ENCODE measurements around the gene OR4D9. TPM values are rescaled to one million over a fixed set of nuclear protein-coding genes. Genes with fewer than 3 reads are reported as not detected.

Gene OR4D9
- total and polyA plus RNA-seq, 10 of the 15 experiments (the other 5 are each of a cell fraction or from before 2014, with no cell fraction given): not detected

DNA sequence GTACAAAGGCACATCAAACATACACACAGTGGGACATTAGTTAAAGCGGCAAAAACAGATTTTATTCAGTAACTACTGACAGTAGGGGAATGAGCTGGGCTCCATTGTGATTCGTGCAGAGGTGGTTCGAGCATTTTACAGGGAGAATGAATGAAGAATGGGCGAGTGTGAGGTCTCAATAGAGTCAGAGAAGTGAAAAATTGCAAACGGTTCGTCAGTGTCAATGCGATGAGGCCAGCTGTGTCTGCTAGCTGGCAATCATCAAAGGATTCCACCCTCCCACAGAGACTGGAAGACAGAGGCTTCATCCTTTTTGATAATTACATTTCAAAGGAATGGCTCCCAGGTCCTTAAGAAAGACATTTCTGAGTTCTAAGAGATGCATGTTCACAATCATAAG, 17.4 kb downstream of the OR4D9 start:
- no peak overlapping the region for H2AFZ ChIP-seq (ENCODE audit: control insufficient read depth, low read depth, low read length)
- SMC1A ChIA-PET (ENCODE audit: uncharacterized antibody, unreplicated experiment): no interaction called here
- no peak overlapping the region for H3K27ac ChIP-seq (ENCODE audit: control insufficient read depth, insufficient read depth)
- H3K4me3 ChIP-seq: no peak overlapping the region
- H3K79me2 ChIP-seq (ENCODE audit: control insufficient read depth, insufficient read depth, low read length): no peaks in the 10 kb centered on the region
- H3K4me2 ChIP-seq (ENCODE audit: control insufficient read depth, insufficient read depth): no peak overlapping the region
- H4K20me1 ChIP-seq (ENCODE audit: control insufficient read depth, insufficient read depth): no peaks in the 10 kb centered on the region
- no peak overlapping the region for H3K9ac ChIP-seq (ENCODE audit: control insufficient read depth, insufficient read depth, low read length)
- RAD21 ChIA-PET (ENCODE audit: unreplicated experiment): interaction anchor here (1.5 kb wide), 1 partner anchor 8 kb away, joined by 5 read pairs; no protein-coding TSS in a partner anchor
- POLR2A ChIA-PET: no interaction called here
- H3K4me1 ChIP-seq (ENCODE audit: control insufficient read depth, insufficient read depth, low read length): no peaks in the 10 kb centered on the region
- no peaks in the 10 kb centered on the region for H3K9me3 ChIP-seq (replicated peaks; ENCODE audit: control insufficient read depth, insufficient read depth, low read length)
- no TSS peak for BruUV-seq (replicated peaks)
- FAIRE-seq (peak; percentile 31), ATAC-seq (no peak), DNase-seq (ENCODE audit: low read depth, low spot score) (no peak)
- no peaks in the 10 kb centered on the region for H3K27me3 ChIP-seq (replicated peaks in 1 of 2; ENCODE audit: control insufficient read depth in 2 of 2, insufficient read depth in 2 of 2, low read length in 1 of 2)
- intact Hi-C loops (cut with micrococcal nuclease; ENCODE audit: unreplicated experiment): no loop called here
- no peak for TF ChIP-seq PAX8 (IDR thresholded peaks at IDR 0.05)
- TF ChIP-seq ZSCAN29 (IDR thresholded peaks at IDR 0.05): no peak
- TF ChIP-seq RCOR1 (conservative IDR thresholded peaks at IDR 0.05; ENCODE audit: low read depth, low read length): no peak
- TF ChIP-seq, protein P1, sequence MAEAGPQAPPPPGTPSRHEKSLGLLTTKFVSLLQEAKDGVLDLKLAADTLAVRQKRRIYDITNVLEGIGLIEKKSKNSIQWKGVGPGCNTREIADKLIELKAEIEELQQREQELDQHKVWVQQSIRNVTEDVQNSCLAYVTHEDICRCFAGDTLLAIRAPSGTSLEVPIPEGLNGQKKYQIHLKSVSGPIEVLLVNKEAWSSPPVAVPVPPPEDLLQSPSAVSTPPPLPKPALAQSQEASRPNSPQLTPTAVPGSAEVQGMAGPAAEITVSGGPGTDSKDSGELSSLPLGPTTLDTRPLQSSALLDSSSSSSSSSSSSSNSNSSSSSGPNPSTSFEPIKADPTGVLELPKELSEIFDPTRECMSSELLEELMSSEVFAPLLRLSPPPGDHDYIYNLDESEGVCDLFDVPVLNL (IDR thresholded peaks at IDR 0.05; ENCODE audit: low read depth, low read length): no peak
- TF ChIP-seq, protein P2, sequence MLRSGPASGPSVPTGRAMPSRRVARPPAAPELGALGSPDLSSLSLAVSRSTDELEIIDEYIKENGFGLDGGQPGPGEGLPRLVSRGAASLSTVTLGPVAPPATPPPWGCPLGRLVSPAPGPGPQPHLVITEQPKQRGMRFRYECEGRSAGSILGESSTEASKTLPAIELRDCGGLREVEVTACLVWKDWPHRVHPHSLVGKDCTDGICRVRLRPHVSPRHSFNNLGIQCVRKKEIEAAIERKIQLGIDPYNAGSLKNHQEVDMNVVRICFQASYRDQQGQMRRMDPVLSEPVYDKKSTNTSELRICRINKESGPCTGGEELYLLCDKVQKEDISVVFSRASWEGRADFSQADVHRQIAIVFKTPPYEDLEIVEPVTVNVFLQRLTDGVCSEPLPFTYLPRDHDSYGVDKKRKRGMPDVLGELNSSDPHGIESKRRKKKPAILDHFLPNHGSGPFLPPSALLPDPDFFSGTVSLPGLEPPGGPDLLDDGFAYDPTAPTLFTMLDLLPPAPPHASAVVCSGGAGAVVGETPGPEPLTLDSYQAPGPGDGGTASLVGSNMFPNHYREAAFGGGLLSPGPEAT (IDR thresholded peaks at IDR 0.05; ENCODE audit: low read depth): no peak
- no peak for TF ChIP-seq POLR2A (IDR thresholded peaks at IDR 0.05; ENCODE audit: low read depth, low read length)
- TF ChIP-seq, protein P3, sequence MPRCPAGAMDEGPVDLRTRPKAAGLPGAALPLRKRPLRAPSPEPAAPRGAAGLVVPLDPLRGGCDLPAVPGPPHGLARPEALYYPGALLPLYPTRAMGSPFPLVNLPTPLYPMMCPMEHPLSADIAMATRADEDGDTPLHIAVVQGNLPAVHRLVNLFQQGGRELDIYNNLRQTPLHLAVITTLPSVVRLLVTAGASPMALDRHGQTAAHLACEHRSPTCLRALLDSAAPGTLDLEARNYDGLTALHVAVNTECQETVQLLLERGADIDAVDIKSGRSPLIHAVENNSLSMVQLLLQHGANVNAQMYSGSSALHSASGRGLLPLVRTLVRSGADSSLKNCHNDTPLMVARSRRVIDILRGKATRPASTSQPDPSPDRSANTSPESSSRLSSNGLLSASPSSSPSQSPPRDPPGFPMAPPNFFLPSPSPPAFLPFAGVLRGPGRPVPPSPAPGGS (IDR thresholded peaks at IDR 0.05; ENCODE audit: borderline replicate concordance, insufficient read depth, low read depth, low read length, poor library complexity, severe bottlenecking): no peak
- TF ChIP-seq, protein P4, sequence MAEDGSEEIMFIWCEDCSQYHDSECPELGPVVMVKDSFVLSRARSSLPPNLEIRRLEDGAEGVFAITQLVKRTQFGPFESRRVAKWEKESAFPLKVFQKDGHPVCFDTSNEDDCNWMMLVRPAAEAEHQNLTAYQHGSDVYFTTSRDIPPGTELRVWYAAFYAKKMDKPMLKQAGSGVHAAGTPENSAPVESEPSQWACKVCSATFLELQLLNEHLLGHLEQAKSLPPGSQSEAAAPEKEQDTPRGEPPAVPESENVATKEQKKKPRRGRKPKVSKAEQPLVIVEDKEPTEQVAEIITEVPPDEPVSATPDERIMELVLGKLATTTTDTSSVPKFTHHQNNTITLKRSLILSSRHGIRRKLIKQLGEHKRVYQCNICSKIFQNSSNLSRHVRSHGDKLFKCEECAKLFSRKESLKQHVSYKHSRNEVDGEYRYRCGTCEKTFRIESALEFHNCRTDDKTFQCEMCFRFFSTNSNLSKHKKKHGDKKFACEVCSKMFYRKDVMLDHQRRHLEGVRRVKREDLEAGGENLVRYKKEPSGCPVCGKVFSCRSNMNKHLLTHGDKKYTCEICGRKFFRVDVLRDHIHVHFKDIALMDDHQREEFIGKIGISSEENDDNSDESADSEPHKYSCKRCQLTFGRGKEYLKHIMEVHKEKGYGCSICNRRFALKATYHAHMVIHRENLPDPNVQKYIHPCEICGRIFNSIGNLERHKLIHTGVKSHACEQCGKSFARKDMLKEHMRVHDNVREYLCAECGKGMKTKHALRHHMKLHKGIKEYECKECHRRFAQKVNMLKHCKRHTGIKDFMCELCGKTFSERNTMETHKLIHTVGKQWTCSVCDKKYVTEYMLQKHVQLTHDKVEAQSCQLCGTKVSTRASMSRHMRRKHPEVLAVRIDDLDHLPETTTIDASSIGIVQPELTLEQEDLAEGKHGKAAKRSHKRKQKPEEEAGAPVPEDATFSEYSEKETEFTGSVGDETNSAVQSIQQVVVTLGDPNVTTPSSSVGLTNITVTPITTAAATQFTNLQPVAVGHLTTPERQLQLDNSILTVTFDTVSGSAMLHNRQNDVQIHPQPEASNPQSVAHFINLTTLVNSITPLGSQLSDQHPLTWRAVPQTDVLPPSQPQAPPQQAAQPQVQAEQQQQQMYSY (CRISPR knock-in tag; IDR thresholded peaks at IDR 0.05): no peak
- no peak for TF ChIP-seq ESRRA (IDR thresholded peaks at IDR 0.05; ENCODE audit: low read length)
- no peak for TF ChIP-seq ZNF207 (IDR thresholded peaks at IDR 0.05; ENCODE audit: borderline replicate concordance)
- no peak for TF ChIP-seq RUNX3 (IDR thresholded peaks at IDR 0.05; ENCODE audit: low read length)
- no peak for TF ChIP-seq IRF4 (IDR thresholded peaks at IDR 0.05; ENCODE audit: low read depth, low read length)
- TF ChIP-seq TARDBP (IDR thresholded peaks at IDR 0.05; ENCODE audit: borderline replicate concordance): no peak
- no peak for TF ChIP-seq POLR2AphosphoS2 (IDR thresholded peaks at IDR 0.05; ENCODE audit: low read depth, low read length)
- no peak for TF ChIP-seq RB1 (IDR thresholded peaks at IDR 0.05; ENCODE audit: borderline replicate concordance)
- TF ChIP-seq, protein P5, sequence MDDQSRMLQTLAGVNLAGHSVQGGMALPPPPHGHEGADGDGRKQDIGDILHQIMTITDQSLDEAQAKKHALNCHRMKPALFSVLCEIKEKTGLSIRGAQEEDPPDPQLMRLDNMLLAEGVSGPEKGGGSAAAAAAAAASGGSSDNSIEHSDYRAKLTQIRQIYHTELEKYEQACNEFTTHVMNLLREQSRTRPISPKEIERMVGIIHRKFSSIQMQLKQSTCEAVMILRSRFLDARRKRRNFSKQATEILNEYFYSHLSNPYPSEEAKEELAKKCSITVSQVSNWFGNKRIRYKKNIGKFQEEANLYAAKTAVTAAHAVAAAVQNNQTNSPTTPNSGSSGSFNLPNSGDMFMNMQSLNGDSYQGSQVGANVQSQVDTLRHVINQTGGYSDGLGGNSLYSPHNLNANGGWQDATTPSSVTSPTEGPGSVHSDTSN (IDR thresholded peaks at IDR 0.05; ENCODE audit: insufficient replicate concordance, low read depth, low read length): no peak
- in situ Hi-C loops (cut with MboI): no loop called here
- H3K36me3 ChIP-seq (ENCODE audit: control insufficient read depth in 2 of 2, insufficient read depth in 2 of 2, low read length in 1 of 2): no peaks in the 10 kb centered on the region
- CTCF ChIA-PET: no interaction called here
- 54% methylated on average over 7 of the region's 7 CpGs for WGBS (ENCODE audit: insufficient coverage, insufficient replicate concordance, low lambda C conversion rate, missing lambda C conversion rate)

All from GM12878 (cell line).